Body of pancreas (tissue), 4 donors: ENCODE measurements around the gene FAM222A.

Experiments used
- POLR2A ChIP-seq, 3 donors: fragments of 450-650 bp; IDR thresholded peaks; one replicate each; pipeline ENCODE4 v1.6.1; 2016; ENCODE audit warnings: antibody characterized with exemption in 3 of 3, mild to moderate bottlenecking in 2 of 3
- TF ChIP-seq, protein P1 (sequence below), 7 experiments: fragments of 450-650 bp in 4 of 7; fragments of 200-600 bp in 3 of 7; sonication (generic) in 3 of 7; IDR thresholded peaks; one replicate each; pipeline ENCODE4 v1.5.1; 2016 to 2019; ENCODE audit warnings: antibody characterized with exemption in 7 of 7

- TF ChIP-seq, protein P1, sequence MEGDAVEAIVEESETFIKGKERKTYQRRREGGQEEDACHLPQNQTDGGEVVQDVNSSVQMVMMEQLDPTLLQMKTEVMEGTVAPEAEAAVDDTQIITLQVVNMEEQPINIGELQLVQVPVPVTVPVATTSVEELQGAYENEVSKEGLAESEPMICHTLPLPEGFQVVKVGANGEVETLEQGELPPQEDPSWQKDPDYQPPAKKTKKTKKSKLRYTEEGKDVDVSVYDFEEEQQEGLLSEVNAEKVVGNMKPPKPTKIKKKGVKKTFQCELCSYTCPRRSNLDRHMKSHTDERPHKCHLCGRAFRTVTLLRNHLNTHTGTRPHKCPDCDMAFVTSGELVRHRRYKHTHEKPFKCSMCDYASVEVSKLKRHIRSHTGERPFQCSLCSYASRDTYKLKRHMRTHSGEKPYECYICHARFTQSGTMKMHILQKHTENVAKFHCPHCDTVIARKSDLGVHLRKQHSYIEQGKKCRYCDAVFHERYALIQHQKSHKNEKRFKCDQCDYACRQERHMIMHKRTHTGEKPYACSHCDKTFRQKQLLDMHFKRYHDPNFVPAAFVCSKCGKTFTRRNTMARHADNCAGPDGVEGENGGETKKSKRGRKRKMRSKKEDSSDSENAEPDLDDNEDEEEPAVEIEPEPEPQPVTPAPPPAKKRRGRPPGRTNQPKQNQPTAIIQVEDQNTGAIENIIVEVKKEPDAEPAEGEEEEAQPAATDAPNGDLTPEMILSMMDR (IDR thresholded peaks at IDR 0.05), result no peak
- no peak for TF ChIP-seq POLR2A (IDR thresholded peaks at IDR 0.05)
These were observed 89.2 kb downstream of the FAM222A start for GRCh38 chr12:109802828-109803227.
